Smooth muscle cell (in vitro differentiated cells): Measurements from ENCODE around the gene SPATA7. TPM values are rescaled to one million over a fixed set of nuclear protein-coding genes. Genes with fewer than 3 reads are reported as not detected.

ENCODE experiments used
- DNase-seq: peaks from one replicate; lab custom pipeline; 2025; ENCODE audit not compliant: unreplicated experiment; lab: John Stamatoyannopoulos, UW
- H2AFZ ChIP-seq: fragments of 200-600 bp; sonication (generic); 2 replicates; pipeline ENCODE4 v1.6.0; 2016; ENCODE audit warnings: antibody characterized with exemption, low read depth, mild to moderate bottlenecking
- H3F3A ChIP-seq: fragments of 200-600 bp; sonication (generic); 2 replicates; pipeline ENCODE4 v1.6.0; 2017; ENCODE audit warnings: antibody characterized with exemption, low read depth
- H3K27ac ChIP-seq: fragments of 200-600 bp; sonication (generic); 2 replicates; pipeline ENCODE4 v1.5.1; 2016; ENCODE audit warnings: low read depth, mild to moderate bottlenecking
- H3K27me3 ChIP-seq: fragments of 200-600 bp; sonication (generic); 2 replicates; pipeline ENCODE4 v1.6.1; 2016; ENCODE audit warnings: low read depth, mild to moderate bottlenecking
- H3K36me3 ChIP-seq: fragments of 200-600 bp; sonication (generic); 2 replicates; pipeline ENCODE4 v1.5.1; 2016; ENCODE audit warnings: low read depth
- H3K4me1 ChIP-seq: fragments of 200-600 bp; sonication (generic); 2 replicates; pipeline ENCODE4 v1.5.1; 2016; ENCODE audit warnings: low read depth
- H3K4me2 ChIP-seq: fragments of 200-600 bp; sonication (generic); 2 replicates; pipeline ENCODE4 v1.6.0; 2016; ENCODE audit warnings: mild to moderate bottlenecking
- H3K4me3 ChIP-seq: fragments of 200-600 bp; sonication (generic); 2 replicates; pipeline ENCODE4 v1.5.1; 2016; ENCODE audit warnings: mild to moderate bottlenecking
- H3K79me2 ChIP-seq: fragments of 200-600 bp; sonication (generic); 2 replicates; pipeline ENCODE4 v1.6.0; 2016; ENCODE audit warnings: low read depth, mild to moderate bottlenecking
- H3K9ac ChIP-seq: fragments of 200-600 bp; sonication (generic); 2 replicates; pipeline ENCODE4 v1.6.0; 2016; ENCODE audit warnings: low read depth
- H3K9me3 ChIP-seq: fragments of 200-600 bp; sonication (generic); replicated peaks from 2 replicates; pipeline ENCODE4 v1.5.1; 2016; ENCODE audit warnings: low read depth
- H4K20me1 ChIP-seq: fragments of 200-600 bp; sonication (generic); 2 replicates; pipeline ENCODE4 v1.6.0; 2016; ENCODE audit warnings: low read depth
- WGBS: methylation state at CpG from one replicate; pipeline ENCODE4 v1.1.7; 2016; ENCODE audit warnings: low lambda C conversion rate; 5-methylcytosine and 5-hydroxymethylcytosine counted together
- polyA plus RNA-seq: library from polyadenylated mRNA; unstranded; fragments of >200 nt; fragmentation: Nextera tagmentation; extraction: Ambion mirVana; gene quantifications from 2 replicates; pipeline ENCODE4 v1.2.1, GENCODE V29; 2016
- total RNA-seq: library from RNA; depleted of rRNA; stranded (reverse); fragments of >200 nt; gene quantifications from 2 replicates; pipeline ENCODE4 v1.2.3, GENCODE V29; 2014
- TF ChIP-seq, protein P1 (sequence below): fragments of 200-600 bp; sonication (generic); IDR thresholded peaks from 2 replicates; pipeline ENCODE4 v1.5.1; 2017; ENCODE audit warnings: borderline replicate concordance, mild to moderate bottlenecking, antibody characterized with exemption; ENCODE audit not compliant: insufficient read depth, poor library complexity, severe bottlenecking

Gene SPATA7
- total and polyA plus RNA-seq, 2 experiments from 2014 or later: 8.8 to 25.3 TPM

GRCh38 chr14:88481059-88481458 lies 95.6 kb downstream of the SPATA7 start:
- Histone ChIP-seq H3K4me3 (no peak overlapping the region), H3K27ac (no peak overlapping the region), H4K20me1 (peaks cover 18% of the 10 kb centered on the region), H3K27me3 (no peaks in the 10 kb centered on the region), H3K36me3 (no peaks in the 10 kb centered on the region), H3K4me2 (no peak overlapping the region), H3K9ac (no peak overlapping the region), H2AFZ (no peak overlapping the region), H3F3A (no peaks in the 10 kb centered on the region), H3K79me2 (no peaks in the 10 kb centered on the region), H3K4me1 (no peaks in the 10 kb centered on the region), H3K9me3 (no peaks in the 10 kb centered on the region)
- TF ChIP-seq, protein P1, sequence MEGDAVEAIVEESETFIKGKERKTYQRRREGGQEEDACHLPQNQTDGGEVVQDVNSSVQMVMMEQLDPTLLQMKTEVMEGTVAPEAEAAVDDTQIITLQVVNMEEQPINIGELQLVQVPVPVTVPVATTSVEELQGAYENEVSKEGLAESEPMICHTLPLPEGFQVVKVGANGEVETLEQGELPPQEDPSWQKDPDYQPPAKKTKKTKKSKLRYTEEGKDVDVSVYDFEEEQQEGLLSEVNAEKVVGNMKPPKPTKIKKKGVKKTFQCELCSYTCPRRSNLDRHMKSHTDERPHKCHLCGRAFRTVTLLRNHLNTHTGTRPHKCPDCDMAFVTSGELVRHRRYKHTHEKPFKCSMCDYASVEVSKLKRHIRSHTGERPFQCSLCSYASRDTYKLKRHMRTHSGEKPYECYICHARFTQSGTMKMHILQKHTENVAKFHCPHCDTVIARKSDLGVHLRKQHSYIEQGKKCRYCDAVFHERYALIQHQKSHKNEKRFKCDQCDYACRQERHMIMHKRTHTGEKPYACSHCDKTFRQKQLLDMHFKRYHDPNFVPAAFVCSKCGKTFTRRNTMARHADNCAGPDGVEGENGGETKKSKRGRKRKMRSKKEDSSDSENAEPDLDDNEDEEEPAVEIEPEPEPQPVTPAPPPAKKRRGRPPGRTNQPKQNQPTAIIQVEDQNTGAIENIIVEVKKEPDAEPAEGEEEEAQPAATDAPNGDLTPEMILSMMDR: no peak
- WGBS: 96% methylated on average over 2 of the region's 2 CpGs
- DNase-seq: no peak

GRCh38 chr14:88481794-88482193 lies 96.3 kb downstream of the SPATA7 start:
- no peak overlapping the region for H3K27ac ChIP-seq
- no peak for DNase-seq
- no peaks in the 10 kb centered on the region for H3K79me2 ChIP-seq
- no peaks in the 10 kb centered on the region for H3K4me1 ChIP-seq
- no peaks in the 10 kb centered on the region for H3K9me3 ChIP-seq
- no peak overlapping the region for H3K4me3 ChIP-seq
- no peak overlapping the region for H3K9ac ChIP-seq
- no peak overlapping the region for H3K4me2 ChIP-seq
- H3F3A ChIP-seq: no peaks in the 10 kb centered on the region
- WGBS: 93% methylated on average over 7 of the region's 7 CpGs
- H4K20me1 ChIP-seq: peaks cover 19% of the 10 kb centered on the region
- no peak overlapping the region for H2AFZ ChIP-seq
- no peaks in the 10 kb centered on the region for H3K27me3 ChIP-seq
- TF ChIP-seq, protein P1: no peak
- H3K36me3 ChIP-seq: no peaks in the 10 kb centered on the region

- no peaks in the 10 kb centered on the region for H3K4me1 ChIP-seq
- H3K9me3 ChIP-seq: no peaks in the 10 kb centered on the region
- no peak overlapping the region for H3K4me3 ChIP-seq
- DNase-seq: no peak
- TF ChIP-seq, protein P1: no peak
- H3K36me3 ChIP-seq: no peaks in the 10 kb centered on the region
- H3K27me3 ChIP-seq: no peaks in the 10 kb centered on the region
- H3K27ac ChIP-seq: no peak overlapping the region
- H4K20me1 ChIP-seq: peaks cover 14% of the 10 kb centered on the region
- no peak overlapping the region for H2AFZ ChIP-seq
- 97% methylated on average over 3 of the region's 3 CpGs for WGBS
- H3F3A ChIP-seq: no peaks in the 10 kb centered on the region
- H3K9ac ChIP-seq: no peak overlapping the region
- no peak overlapping the region for H3K4me2 ChIP-seq
- no peaks in the 10 kb centered on the region for H3K79me2 ChIP-seq
These were observed 97.1 kb downstream of the SPATA7 start for GRCh38 chr14:88482524-88482923.

Other genes starting within 250 kb of the SPATA7 start
- not detected in 2 replicates for gene KCNK10, start 62.4 kb upstream of the SPATA7 start, total RNA-seq
- not detected in 2 replicates for gene KCNK10, start 62.4 kb upstream of the SPATA7 start, polyA plus RNA-seq
- 11.7 and 12.2 TPM in 2 replicates for gene PTPN21, start 169.3 kb downstream of the SPATA7 start, total RNA-seq
- gene PTPN21, start 169.3 kb downstream of the SPATA7 start, polyA plus RNA-seq: 8.1 and 11.0 TPM in 2 replicates
- 51.9 and 59.1 TPM in 2 replicates for gene ZC3H14, start 177.4 kb downstream of the SPATA7 start, total RNA-seq
- 40.9 and 43.0 TPM in 2 replicates for gene ZC3H14, start 177.4 kb downstream of the SPATA7 start, polyA plus RNA-seq